GM18508 (cell line): ENCODE measurements around the gene SLC26A11.
"Not testable (repeated sequence)": the region's sequence is repeated elsewhere in the genome, so short reads cannot be mapped to it uniquely, and the experiment has no call there.

ENCODE experiments used
- ATAC-seq: cut with Tn5 transposase; IDR thresholded peaks from one replicate; pipeline ENCODE4 v1.9.1; 2021; ENCODE audit warnings: moderate number of reproducible peaks; ENCODE audit not compliant: insufficient read depth, unreplicated experiment

The SLC26A11 gene

DNA sequence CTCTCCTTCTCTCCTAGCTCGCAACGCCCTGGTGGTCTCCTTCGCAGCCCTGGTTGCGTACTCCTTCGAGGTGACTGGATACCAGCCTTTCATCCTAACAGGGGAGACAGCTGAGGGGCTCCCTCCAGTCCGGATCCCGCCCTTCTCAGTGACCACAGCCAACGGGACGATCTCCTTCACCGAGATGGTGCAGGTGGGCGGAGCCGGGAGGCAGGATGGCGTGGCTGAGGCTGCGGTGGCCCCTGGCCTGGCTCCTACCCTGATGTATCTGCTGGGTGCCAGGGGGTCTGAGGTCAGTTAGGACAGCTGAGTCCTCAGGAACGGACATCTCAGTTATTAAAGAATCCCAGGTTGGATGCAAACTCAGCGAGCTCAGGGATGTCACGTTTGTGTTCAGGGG lies 16.7 kb downstream of the SLC26A11 start:
- no peak for ATAC-seq

DNA sequence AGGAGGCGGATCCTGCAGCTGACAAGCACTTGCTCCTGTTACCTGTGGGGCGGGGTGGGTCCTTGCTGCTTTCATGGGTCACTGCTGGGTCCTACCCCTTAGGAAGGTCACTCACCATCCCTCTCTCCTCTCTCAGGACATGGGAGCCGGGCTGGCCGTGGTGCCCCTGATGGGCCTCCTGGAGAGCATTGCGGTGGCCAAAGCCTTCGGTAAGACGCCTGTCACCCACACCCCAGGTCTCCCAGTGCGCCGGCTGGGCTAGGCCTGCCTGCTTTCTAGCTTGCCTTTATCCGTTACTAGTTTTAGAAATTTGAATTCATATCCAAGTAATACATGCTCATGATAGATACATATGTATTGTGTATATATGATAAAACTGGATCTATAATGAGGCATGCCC lies 17.2 kb downstream of the SLC26A11 start:
- ATAC-seq: no peak

DNA sequence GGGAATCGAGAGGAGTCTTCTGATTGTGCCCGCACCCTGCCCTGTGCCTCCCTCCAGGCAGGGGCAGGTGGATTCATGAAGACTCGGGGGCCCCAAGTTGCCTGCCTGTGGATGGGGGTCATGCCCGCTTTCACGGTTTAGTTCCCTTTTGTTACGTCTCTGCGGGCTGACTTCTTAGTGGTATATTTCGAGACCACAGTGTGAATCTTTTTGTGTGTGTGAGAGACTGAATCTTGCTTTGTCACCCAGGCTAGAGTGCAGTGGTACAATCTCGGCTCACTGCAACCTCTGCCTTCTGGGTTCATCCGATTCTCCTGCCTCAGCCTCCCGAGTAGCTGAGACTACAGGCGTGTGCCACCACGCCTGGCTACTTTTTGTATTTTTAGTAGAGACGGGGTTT lies 22.3 kb downstream of the SLC26A11 start:
- ATAC-seq: no peak

DNA sequence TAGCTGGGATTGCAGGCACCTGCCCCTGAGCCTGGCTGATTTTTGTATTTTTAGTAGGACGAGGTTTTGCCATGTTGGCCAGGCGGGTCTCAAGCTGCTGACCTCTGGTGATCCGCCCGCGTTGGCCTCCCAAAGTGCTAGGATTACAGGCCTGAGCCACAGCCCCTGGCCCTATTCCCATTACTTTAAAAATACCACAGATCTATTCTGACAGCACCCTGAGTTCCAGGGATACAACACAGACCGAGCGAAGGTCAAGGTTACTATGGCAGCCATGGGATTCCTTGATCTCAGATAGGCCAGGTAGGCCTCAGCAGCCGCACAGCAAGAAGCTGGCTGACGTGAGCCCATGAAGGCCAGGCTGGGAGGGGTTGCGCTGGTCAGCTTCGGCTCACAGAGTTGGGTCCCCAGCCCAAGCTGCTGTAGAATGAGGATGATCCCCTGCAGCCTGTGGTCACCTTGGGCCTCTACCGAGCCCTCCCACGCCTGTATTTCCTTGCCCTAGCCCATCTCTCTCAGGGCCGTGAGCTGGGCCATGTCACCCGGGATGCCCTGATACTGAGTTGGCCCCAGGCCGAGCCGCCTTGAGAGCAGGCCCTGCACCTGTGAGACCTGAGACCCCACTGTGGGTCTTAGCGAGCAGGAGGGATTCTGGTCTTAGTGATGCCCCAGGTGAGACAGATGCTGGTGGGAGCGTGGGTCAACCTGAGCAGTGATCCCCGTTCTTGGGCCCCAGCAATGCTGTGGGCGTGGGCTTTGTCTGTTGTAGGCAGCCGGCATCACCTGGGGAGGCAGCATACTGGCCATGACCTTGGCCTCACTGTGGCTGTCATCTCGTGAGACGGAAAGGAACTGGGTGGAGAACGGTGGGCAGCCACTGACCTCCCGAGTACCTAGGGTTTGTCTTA lies 23.6 kb downstream of the SLC26A11 start:
- no peak for ATAC-seq

DNA sequence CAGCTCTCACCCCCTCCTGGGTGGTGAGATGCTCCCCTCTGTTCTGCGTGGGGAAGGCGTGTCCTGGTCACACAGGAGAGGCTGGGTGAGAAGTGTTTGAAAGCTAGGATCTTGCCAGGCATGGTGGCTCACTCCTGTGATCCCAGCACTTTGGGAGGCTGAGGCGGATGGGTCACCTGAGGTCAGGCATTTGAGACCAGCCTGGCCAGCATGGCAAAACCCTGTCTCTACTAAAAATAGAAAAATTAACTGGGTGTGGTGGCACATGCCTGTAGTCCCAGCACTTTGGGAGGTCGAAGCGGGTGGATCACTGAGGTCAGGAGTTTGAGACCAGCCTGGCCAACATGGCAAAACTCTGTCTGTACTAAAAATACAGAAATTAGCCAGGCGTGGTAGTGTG lies 24.2 kb downstream of the SLC26A11 start:
- not testable (repeated sequence) for ATAC-seq

DNA sequence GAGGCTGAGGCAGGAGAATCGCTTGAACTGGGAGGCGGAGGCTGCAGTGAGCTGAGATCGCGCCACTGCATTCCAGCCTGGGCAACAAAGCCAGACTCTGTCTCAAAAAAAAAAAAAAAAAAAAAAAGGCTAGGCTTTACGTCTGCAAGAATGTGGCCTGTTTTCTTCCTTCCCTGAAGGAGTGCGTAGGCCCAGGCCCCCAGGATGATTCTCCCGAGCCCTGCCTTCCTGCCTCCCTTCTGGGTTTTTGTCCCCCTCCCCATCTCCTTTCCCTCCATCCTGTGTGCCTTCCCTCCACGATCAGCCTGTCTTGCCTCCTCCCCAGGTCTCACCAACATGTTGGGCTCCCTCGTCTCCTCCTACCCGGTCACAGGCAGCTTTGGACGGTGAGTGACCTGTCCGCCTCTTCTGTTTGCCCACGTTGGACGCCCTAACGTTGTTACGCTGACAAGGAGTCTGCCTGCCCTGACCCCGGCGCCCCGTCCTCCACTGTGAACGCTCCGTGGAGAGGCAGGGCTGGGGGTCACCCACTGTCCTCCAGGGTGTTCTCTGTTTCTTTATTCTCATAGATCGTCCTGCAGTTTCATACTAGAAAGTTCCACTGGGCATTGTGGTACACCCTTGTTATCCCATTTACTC lies 24.8 kb downstream of the SLC26A11 start:
- ATAC-seq: no peak

DNA sequence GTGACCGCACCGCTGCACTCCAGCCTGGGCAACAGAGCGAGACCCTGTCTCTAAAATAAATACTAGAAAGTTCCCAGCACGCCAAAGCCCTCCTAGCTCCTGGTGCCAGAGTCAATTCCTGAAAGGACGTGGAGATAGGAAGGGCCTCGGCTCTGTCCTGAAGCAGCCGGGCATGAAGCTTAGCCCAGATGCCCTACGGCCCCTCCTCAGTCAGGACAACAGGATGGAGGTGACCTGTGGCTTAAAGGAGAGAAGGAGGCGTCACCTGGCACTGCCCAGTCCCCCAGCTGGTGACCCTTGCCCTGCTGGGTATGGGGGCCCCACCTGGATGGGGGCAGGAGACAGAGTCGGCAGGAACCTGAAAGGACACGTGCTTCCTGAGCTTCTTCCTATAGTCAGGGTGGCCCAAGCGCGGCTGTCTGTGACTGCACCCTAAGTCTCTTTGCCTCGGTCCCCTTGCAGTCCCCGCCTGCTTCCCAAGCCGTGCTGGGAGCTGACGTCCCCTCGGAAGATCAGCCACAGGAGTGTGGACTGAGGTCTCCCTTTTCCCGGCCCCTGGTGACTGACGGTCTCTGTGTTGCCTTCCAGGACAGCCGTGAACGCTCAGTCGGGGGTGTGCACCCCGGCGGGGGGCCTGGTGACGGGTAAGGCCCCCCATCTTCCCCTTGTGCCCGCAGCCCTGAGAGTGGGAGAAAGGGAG lies 25.5 kb downstream of the SLC26A11 start:
- no peak for ATAC-seq

DNA sequence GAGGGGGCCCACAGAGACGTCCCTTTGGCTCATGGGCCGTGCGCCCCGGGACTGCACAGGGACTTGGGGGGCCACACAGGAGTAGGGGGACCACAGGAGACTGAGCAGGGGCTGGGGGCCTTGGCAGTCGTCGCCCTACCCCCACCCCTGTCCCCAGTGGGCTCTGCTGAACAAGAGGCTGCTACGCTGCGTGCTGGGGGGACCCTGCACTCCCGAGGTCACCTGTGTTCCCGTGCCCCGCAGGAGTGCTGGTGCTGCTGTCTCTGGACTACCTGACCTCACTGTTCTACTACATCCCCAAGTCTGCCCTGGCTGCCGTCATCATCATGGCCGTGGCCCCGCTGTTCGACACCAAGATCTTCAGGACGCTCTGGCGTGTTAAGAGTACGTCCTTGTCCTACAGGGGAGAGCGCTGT lies 26.0 kb downstream of the SLC26A11 start:
- ATAC-seq: no peak

DNA sequence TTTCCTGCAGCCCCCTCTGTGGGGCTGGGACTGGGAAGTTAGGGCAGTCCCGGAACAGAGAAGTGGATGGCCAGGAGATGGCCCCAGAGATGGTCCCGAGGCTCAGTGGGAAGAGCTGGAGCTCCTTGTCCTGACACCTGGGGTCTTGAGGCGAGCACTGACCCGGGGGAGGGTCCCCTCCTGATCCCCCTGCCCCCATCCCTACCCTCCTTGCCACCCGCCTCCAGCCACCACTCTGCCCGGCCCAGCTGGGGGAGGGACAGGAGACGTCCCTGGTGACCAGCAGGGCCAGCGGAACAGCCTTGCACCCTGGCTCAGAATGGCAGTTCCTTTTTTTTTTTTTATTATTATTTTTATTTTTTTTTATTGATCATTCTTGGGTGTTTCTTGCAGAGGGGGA lies 26.5 kb downstream of the SLC26A11 start:
- no peak for ATAC-seq

DNA sequence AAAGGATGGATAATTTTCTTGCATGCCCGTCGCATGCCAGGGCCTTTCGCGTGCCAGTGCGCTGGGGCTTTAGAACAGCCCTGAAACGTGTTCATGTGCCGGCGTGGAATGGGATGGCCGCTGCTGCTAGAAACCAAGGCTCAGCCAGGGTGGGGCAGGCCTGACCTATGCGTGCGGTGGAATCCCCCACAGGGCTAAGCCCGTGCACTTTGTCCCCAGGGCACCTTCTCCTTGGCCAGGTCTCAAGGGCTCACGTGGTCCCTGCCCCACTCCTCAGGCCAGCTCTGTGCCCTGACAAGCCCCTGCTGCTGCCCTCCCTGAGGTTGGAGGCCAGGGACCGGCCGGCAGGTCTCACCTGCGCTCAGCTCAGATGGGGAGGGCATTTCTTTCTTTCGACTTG lies 27.3 kb downstream of the SLC26A11 start:
- no peak for ATAC-seq

DNA sequence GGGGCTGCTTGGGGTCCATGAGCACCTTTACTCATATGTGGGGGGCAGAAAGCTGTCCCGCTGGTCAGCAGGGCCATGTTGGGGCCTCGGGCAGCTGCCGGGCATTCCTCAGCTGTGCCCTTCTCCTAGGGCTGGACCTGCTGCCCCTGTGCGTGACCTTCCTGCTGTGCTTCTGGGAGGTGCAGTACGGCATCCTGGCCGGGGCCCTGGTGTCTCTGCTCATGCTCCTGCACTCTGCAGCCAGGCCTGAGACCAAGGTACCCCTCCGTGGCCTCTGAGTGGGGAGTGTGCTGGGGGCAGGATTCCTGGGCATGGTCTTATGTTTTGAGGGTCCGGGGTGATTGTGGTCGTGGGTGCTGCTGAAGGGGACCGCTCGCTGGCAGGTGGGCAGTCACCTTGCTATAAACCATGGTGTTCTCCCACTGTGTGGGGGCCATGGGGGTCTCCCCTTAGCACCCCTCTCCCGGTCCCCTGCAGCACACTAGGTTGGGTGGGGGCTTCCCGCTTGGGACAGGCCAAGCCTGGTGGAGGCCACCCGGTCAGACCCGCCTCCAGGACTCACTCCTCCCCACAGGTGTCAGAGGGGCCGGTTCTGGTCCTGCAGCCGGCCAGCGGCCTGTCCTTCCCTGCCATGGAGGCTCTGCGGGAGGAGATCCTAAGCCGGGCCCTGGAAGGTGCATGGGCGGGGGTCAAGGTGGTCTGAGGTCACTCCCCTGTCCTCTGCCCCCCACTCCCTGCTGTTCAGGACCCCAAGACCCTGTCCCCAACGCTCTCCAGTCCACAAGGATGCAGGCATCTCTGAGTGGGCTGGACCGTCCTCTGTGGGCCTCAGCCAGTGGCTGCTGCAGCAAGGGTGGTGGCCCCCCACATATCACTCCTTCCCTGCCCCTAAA lies 28.0 kb downstream of the SLC26A11 start:
- ATAC-seq: no peak

DNA sequence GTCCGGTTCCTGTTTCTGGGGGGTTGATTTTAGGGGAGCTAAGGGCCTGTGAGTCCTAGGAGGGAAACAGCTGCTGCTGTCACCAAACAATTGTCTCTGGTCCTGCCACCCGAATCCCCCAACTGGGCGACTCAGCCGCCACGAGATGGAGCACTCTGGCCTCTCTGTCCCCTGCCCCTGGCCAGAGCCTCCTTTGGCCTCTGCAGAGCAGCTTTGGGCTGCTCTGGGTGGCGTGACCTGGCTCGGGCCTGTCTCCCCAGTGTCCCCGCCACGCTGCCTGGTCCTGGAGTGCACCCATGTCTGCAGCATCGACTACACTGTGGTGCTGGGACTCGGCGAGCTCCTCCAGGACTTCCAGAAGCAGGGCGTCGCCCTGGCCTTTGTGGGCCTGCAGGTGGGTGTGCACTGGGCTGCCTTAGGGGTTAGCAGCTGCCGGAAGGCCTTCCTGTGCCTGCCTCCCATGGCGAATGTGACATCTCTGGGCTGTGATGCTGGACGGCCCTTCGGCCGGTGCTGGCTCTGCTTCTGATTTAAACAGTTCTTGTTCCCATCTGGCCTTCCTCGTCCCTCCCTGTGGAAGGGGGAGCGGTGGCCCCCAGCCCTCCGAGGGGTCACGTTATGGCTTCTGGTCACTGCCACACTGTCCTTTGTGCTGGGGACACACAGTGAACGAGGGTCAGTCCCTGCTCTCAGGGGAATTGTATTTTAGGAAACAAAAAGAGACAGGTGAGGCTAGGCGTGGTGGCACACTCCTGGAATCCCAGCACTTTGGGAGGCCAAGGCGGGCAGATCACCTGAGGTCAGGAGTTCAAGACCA lies 28.9 kb downstream of the SLC26A11 start:
- ATAC-seq: no peak

DNA sequence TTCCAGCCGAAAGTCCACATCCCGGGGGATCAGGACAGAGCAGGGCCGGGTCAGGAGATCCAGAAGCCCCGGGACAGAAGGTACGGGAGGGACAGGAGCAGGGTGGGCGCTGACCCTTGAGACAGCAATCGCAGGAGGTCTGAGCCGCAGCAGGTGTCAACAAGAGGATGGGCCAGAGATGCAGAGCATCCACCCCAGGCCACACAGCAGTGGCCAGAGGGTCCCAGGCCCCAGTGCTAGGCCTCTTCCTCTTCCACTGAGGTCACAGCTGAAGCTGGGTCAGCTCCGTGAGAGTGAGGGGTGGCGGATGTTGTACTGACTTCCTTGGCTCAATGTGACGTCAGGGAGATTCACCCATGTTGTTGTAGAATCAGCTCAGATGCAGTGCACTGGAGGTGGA lies 31.7 kb downstream of the SLC26A11 start:
- no peak for ATAC-seq

DNA sequence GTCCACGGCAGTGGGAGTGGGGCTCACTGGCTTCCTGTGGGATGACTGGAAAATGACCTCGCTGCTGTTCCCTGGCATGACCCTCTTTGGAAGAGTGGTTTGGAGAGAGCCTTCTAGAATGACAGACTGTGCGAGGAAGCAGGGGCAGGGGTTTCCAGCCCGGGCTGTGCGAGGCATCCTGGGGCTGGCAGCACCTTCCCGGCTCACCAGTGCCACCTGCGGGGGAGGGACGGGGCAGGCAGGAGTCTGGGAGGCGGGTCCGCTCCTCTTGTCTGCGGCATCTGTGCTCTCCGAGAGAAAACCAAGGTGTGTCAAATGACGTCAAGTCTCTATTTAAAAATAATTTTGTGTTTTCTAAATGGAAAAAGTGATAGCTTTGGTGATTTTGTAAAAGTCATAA lies 32.6 kb downstream of the SLC26A11 start:
- no peak for ATAC-seq

DNA sequence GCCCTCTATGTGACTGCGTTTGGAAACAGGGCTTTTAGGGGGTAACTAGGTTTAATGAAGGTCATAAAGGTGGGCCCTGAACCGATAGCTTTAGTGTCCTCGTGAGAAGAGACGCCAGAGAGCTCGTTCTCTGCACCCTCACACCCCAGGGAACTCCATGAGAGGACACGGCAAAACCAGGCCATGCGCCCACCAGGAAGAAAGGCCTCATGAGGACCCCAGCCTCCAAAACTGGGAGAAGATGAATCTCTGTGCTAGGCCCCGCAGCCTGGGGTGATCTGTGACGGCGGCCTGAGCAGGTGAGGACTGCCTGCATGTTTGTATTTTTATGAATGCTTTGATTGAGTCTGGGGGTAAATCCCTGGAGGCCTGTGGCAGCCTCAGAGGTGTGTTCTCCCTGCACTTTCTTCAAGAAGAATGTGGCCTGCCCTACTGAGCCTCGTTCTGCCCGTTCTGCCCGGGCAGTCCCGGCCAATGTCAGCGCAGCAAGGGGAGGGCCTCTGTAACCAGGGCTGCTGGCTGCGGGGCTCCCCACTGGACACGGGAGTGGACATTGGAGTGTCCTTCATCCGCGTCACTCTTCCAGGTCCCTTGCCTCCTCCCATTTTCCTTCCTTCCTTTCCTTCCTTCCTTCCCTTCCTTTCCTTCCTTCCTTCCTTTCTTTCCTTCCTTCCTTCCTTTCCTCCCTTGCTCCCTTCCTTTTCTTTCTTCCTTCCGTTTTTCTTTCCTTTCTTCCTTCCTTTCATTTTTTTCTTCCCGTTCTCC lies 33.6 kb downstream of the SLC26A11 start:
- no peak for ATAC-seq

DNA sequence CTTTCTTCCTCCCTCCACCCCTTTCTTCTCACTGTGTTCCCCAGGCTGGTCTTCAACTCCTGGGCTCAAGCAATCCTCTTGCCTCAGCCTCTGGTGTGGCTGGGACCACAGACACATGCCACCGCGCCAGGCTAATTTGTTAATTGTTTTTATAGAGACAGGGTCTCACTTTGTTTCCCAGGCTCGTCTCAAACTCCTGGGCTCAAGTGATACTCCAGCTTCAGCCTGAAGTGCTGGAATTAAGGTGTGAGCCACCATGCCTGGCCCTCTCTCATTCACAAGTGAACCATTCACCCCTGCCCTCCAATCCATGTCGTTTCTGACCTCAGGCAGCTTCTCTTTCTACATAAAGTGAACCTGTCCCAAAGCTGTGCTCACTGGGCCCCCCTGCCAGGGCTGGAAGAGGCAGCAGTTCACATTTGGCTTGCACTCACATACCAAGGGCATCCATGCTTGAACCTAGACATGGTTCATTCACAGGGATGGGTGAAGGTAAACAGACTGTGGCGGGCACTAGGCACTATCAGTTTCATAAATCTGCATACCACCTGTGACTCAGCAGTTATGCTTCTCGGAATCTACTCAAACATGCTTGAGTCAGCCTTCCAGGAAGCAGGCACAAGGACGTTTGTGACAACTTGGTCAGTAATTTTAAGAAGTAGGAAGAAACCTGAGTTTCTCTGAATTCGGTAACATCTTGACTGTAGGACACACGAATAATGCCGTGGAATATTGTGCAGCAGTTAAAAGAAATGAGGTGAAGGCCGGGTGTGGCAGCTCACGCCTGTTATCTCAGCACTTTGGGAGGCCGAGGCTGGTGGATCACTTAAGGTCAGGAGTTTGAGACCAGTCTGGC lies 34.4 kb downstream of the SLC26A11 start:
- peak; percentile 62 for ATAC-seq

DNA sequence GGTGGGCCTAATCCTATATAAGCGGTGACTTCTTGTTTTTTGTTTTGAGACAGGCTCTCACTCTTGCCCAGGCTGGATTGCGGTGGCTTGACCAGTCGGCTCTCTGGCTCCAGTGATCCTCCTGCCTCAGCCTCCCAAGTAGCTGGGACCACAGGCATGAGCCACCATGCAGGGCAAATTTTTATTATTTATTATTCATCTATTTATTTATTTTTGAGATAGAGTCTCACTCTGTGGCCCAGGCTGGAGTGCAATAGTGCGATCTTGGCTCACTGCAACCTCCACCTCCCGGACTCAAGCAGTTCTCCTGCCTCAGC lies 35.8 kb downstream of the SLC26A11 start:
- ATAC-seq: no peak

DNA sequence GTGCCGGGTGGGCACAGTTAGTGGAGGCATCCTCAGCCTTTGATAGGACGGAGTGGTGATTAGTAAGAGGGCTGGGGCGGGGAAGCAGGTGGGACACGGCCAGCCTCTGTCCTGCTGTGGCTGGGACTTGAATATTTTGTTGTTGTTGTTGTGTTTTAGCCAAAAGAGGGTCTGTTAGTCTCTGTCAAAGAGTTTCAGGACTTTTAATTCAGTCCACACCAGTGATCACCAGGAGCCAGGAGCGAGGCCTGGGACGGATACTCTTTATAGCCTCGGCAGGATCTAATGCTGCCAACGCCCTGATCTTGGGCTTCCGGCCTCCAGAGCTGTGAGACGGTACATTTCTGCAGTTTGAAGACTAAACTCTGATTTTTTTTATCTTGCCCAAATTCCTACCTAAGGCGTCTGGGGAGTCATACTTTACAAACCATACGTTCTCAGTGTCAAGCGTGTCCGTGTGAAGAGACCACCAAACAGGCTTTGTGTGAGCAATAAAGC lies 37.5 kb downstream of the SLC26A11 start:
- ATAC-seq: no peak
